A673 (cell line): ENCODE measurements around the gene GOSR1. TPM values are rescaled to one million over a fixed set of nuclear protein-coding genes. Genes with fewer than 3 reads are reported as not detected.

Experiments
- BruUV-seq: library from RNA; stranded (reverse); fragments of 400-500 nt; replicated peaks from 2 replicates; lab custom pipeline; 2021; lab: Mats Ljungman, UMichigan
- CTCF ChIA-PET: fragments of 300-600 bp; sonication (Branson Sonifier 250); formaldehyde crosslinking; loops from one replicate; lab custom pipeline; 2022; ENCODE audit warnings: antibody characterized with exemption; lab: Charles Lee
- POLR2A ChIA-PET: fragments of 300-600 bp; sonication (Branson Sonifier 250); formaldehyde crosslinking; loops from one replicate; lab custom pipeline; 2022; ENCODE audit warnings: antibody characterized with exemption; ENCODE audit not compliant: low non-redundant PET; lab: Charles Lee
- DNase-seq: peaks from one replicate; pipeline ENCODE4 v3.0.0-alpha.2; 2015; ENCODE audit warnings: low spot score
- H3K27ac ChIP-seq: fragments of 200-600 bp; sonication (generic); 2 replicates; pipeline ENCODE4 v1.5.1; 2016; ENCODE audit warnings: mixed run types, low read depth, mild to moderate bottlenecking, mixed read lengths, antibody characterized with exemption, low read length; ENCODE audit not compliant: poor library complexity, severe bottlenecking
- H3K27me3 ChIP-seq: fragments of 200-600 bp; sonication (generic); replicated peaks from 2 replicates; pipeline ENCODE4 v1.6.1; 2017; ENCODE audit warnings: mixed run types, low read depth, mild to moderate bottlenecking, mixed read lengths, antibody characterized with exemption, low read length; ENCODE audit not compliant: insufficient read depth, poor library complexity
- H3K36me3 ChIP-seq: fragments of 200-600 bp; sonication (generic); 2 replicates; pipeline ENCODE4 v1.6.1; 2016; ENCODE audit warnings: mixed run types, mild to moderate bottlenecking, mixed read lengths, antibody characterized with exemption, low read length; ENCODE audit not compliant: insufficient read depth, poor library complexity, severe bottlenecking
- H3K4me1 ChIP-seq: fragments of 200-600 bp; sonication (generic); 2 replicates; pipeline ENCODE4 v1.6.1; 2017; ENCODE audit warnings: mixed run types, mild to moderate bottlenecking, mixed read lengths, antibody characterized with exemption, low read length; ENCODE audit not compliant: insufficient read depth, poor library complexity, severe bottlenecking
- H3K4me3 ChIP-seq: fragments of 200-600 bp; sonication (generic); 2 replicates; pipeline ENCODE4 v1.5.1; 2016; ENCODE audit warnings: low read depth, mixed run types, mild to moderate bottlenecking, mixed read lengths, low read length; ENCODE audit not compliant: poor library complexity, severe bottlenecking
- H3K9me3 ChIP-seq: fragments of 200-600 bp; sonication (generic); 2 replicates; pipeline ENCODE4 v1.6.1; 2016; ENCODE audit warnings: mixed run types, low read depth, mild to moderate bottlenecking, mixed read lengths, antibody characterized with exemption, low read length; ENCODE audit not compliant: poor library complexity, severe bottlenecking
- CTCF ChIP-seq: fragments of 300-800, 200-600 bp; sonication (generic); conservative IDR thresholded peaks from 2 replicates; pipeline ENCODE4 v1.5.1; 2017; ENCODE audit warnings: low read depth, mild to moderate bottlenecking, antibody characterized with exemption, low read length, moderate library complexity, mixed read lengths
- EZH2 ChIP-seq: fragments of 200-600 bp; sonication (generic); IDR thresholded peaks from 2 replicates; pipeline ENCODE4 v1.6.1; 2017; ENCODE audit warnings: borderline replicate concordance, low read depth, mild to moderate bottlenecking, mixed read lengths, antibody characterized with exemption, low read length; ENCODE audit not compliant: poor library complexity, severe bottlenecking
- intact Hi-C: fragments of 100-400 bp; cut with micrococcal nuclease; formaldehyde crosslinking; loops from one replicate; pipeline ENCODE4 v1.10.0; 2022; ENCODE audit not compliant: unreplicated experiment
- total RNA-seq: library from RNA; stranded (reverse); gene quantifications from 2 replicates; pipeline ENCODE4 v1.2.3, GENCODE V29; 2021

GOSR1 gene
- total RNA-seq, 1 experiment from 2014 or later: 69.1 TPM

GRCh38 chr17:30513346-30513745 is 36.1 kb downstream of the GOSR1 start:
- peaks cover 15% of the 10 kb centered on the region for H3K36me3 ChIP-seq
- H3K27ac ChIP-seq: no peak overlapping the region
- no TSS peak for BruUV-seq
- H3K4me3 ChIP-seq: no peak overlapping the region
- TF ChIP-seq EZH2 (no peak), CTCF (no peak)
- DNase-seq: no peak
- intact Hi-C loops: no loop called here
- H3K27me3 ChIP-seq: no peaks in the 10 kb centered on the region
- ChIA-PET CTCF (no interaction called here), POLR2A (no interaction called here)
- no peaks in the 10 kb centered on the region for H3K9me3 ChIP-seq
- no peaks in the 10 kb centered on the region for H3K4me1 ChIP-seq

GRCh38 chr17:30514895-30515596 is 37.8 kb downstream of the GOSR1 start:
- H3K27ac ChIP-seq: no peak overlapping the region
- intact Hi-C loops: no loop called here
- peaks cover 15% of the 10 kb centered on the region for H3K36me3 ChIP-seq
- BruUV-seq: no TSS peak
- CTCF ChIA-PET: interaction anchor here (0.6 kb wide), 1 partner anchor 110 kb away, joined by 4 read pairs; no protein-coding TSS in a partner anchor
- H3K4me3 ChIP-seq: no peak overlapping the region
- no peaks in the 10 kb centered on the region for H3K9me3 ChIP-seq
- no peak for DNase-seq
- POLR2A ChIA-PET: no interaction called here
- H3K4me1 ChIP-seq: no peaks in the 10 kb centered on the region
- no peak for TF ChIP-seq EZH2
- no peaks in the 10 kb centered on the region for H3K27me3 ChIP-seq

GRCh38 chr17:30517786-30518185 is 40.6 kb downstream of the GOSR1 start:
- no peak for DNase-seq
- H3K9me3 ChIP-seq: no peaks in the 10 kb centered on the region
- peaks cover 29% of the 10 kb centered on the region for H3K36me3 ChIP-seq
- no peak overlapping the region for H3K4me3 ChIP-seq
- ChIA-PET CTCF (no interaction called here), POLR2A (no interaction called here)
- peaks cover 7% of the 10 kb centered on the region for H3K4me1 ChIP-seq
- no peak overlapping the region for H3K27ac ChIP-seq
- no peak for TF ChIP-seq CTCF
- TF ChIP-seq EZH2: no peak
- intact Hi-C loops: no loop called here
- no peaks in the 10 kb centered on the region for H3K27me3 ChIP-seq
- BruUV-seq: no TSS peak

- no TSS peak for BruUV-seq
- intact Hi-C loops: no loop called here
- H3K4me3 ChIP-seq: no peak overlapping the region
- no peaks in the 10 kb centered on the region for H3K27me3 ChIP-seq
- no peaks in the 10 kb centered on the region for H3K9me3 ChIP-seq
- ChIA-PET CTCF (no interaction called here), POLR2A (no interaction called here)
- TF ChIP-seq CTCF (no peak), EZH2 (no peak)
- H3K36me3 ChIP-seq: peaks cover 23% of the 10 kb centered on the region
- H3K27ac ChIP-seq: no peak overlapping the region
- DNase-seq: no peak
- peaks cover 7% of the 10 kb centered on the region for H3K4me1 ChIP-seq
Observed at GRCh38 chr17:30519166-30519565, 42.0 kb downstream of the GOSR1 start.
